Psoas muscle (tissue), 8 donors: Measurements from ENCODE around the gene ADAM8. TPM values are rescaled to one million over a fixed set of nuclear protein-coding genes. Genes with fewer than 3 reads are reported as not detected.

Experiments used
- ATAC-seq, 4 donors: fragments of 200-7000 bp; cut with Tn5 transposase; one replicate each; pipeline ENCODE4 v1.9.1; 2020; ENCODE audit warnings: moderate library complexity in 3 of 4, mild to moderate bottlenecking in 2 of 4
- DNase-seq, 2 donors: peaks; one replicate each; pipeline ENCODE4 v3.0.0-alpha.2; 2020
- H3K27ac ChIP-seq: fragments of 200-600 bp; one replicate; pipeline ENCODE4 v1.8.0; 2022
- H3K27me3 ChIP-seq, 3 donors: fragments of 200-600 bp in 1 of 3; one replicate each; pipeline versions ENCODE4 v1.6.1 to v1.8.0; 2013 to 2022; ENCODE audit warnings: low read length in 2 of 3, mild to moderate bottlenecking in 2 of 3, moderate library complexity in 1 of 3; ENCODE audit not compliant: insufficient read depth in 3 of 3
- H3K36me3 ChIP-seq, 2 donors: fragments of 200-600 bp in 1 of 2; one replicate each; pipeline versions ENCODE4 v1.6.1 to v1.8.0; 2013 to 2022; ENCODE audit warnings: low read depth in 1 of 2, mild to moderate bottlenecking in 1 of 2, moderate library complexity in 1 of 2; ENCODE audit not compliant: insufficient read depth in 1 of 2
- H3K4me1 ChIP-seq: fragments of 200-600 bp; one replicate; pipeline ENCODE4 v1.8.0; 2022
- H3K4me3 ChIP-seq: fragments of 200-600 bp; one replicate; pipeline ENCODE4 v1.8.0; 2022; ENCODE audit warnings: mild to moderate bottlenecking
- H3K9me3 ChIP-seq: fragments of 200-600 bp; one replicate; pipeline ENCODE4 v1.8.0; 2022
- WGBS, 3 donors: extraction: QIAGEN DNeasy Blood & Tissue Kit; methylation state at CpG; one replicate each; pipeline versions ENCODE4 v1.1.6 to v1.1.7; 2013; 5-methylcytosine and 5-hydroxymethylcytosine counted together
- intact Hi-C, 2 donors: fragments of 100-400 bp; cut with DNase I; formaldehyde crosslinking; loops; one replicate each; pipeline versions ENCODE4 v1.11.0 to v1.14.2; 2022
- polyA plus RNA-seq, 3 donors: library from polyadenylated mRNA; stranded (reverse); fragments of 200-250 nt; gene quantifications; one replicate each; pipeline ENCODE4 v1.2.3, GENCODE V29; 2013
- total RNA-seq, 4 donors: library from RNA; stranded (reverse); fragmentation: NEBNext Ultra II Directional in 2 of 4; extraction: Animal tissue kit (Norgen Biotek cat#: 25700) in 2 of 4; gene quantifications; one replicate each; pipeline versions ENCODE4 v1.2.1 to v1.2.4, GENCODE V29; 2021 to 2023
- TF ChIP-seq, protein P1 (sequence below): fragments of 200-600 bp; IDR thresholded peaks from one replicate; pipeline ENCODE4 v1.8.0; 2022; ENCODE audit warnings: antibody characterized with exemption
- donor health status: healthy with polysubstance abuse.
- donor health status: DM: no; HTN: no; CAD: no; lungs with moderate emphysema.
- donor health status: Bipolar disorder and iron deficiency.
- donor health status: healthy.
- donor health status: DM: yes; HTN: yes; CAD: no.
- donor health status: DM: no; HTN: no; CAD: no.
- donor health status: DM: no; HTN: no; CAD: no.
- donor health status: DM: yes; HTN: yes; CAD: no.

The ADAM8 gene
- total and polyA plus RNA-seq, 7 donors = 0.21 to 2.8 (median 2.2) TPM

DNA sequence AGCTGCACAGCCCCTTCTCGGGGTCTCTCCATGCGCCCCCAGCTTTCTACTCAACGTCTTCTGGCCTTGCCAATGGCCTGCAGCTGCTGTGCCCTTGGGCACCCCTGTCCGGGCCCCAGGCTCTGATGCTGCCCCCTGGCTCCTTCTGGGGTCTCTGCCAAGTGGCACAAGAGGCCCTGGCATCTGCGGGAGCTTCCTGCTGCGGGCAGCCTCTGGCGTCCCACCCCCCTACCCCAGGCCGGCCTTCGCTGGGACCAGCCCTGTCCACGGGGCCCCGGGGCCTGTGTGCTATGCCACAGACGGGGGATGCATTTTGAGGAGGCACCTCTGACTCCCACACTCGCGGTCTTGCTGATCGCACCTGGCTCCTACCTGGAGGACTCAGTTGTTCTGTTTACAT, 36.7 kb downstream of the ADAM8 start:
- Histone ChIP-seq H3K27ac (no peak overlapping the region), H3K9me3 (no peaks in the 10 kb centered on the region), H3K36me3 (no peaks in the 10 kb centered on the region), H3K27me3 (peaks cover 8 to 90% (median 36%) of the 10 kb centered on the region in 3 donors), H3K4me3 (no peak overlapping the region), H3K4me1 (no peaks in the 10 kb centered on the region)
- WGBS, 3 donors = 59 to 66% (median 62%) methylated on average over 13 to 15 of the region's 15 CpGs
- ATAC-seq (no peak), DNase-seq (no peak)
- intact Hi-C loops = no loop called here
- TF ChIP-seq, protein P1, sequence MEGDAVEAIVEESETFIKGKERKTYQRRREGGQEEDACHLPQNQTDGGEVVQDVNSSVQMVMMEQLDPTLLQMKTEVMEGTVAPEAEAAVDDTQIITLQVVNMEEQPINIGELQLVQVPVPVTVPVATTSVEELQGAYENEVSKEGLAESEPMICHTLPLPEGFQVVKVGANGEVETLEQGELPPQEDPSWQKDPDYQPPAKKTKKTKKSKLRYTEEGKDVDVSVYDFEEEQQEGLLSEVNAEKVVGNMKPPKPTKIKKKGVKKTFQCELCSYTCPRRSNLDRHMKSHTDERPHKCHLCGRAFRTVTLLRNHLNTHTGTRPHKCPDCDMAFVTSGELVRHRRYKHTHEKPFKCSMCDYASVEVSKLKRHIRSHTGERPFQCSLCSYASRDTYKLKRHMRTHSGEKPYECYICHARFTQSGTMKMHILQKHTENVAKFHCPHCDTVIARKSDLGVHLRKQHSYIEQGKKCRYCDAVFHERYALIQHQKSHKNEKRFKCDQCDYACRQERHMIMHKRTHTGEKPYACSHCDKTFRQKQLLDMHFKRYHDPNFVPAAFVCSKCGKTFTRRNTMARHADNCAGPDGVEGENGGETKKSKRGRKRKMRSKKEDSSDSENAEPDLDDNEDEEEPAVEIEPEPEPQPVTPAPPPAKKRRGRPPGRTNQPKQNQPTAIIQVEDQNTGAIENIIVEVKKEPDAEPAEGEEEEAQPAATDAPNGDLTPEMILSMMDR = no peak

DNA sequence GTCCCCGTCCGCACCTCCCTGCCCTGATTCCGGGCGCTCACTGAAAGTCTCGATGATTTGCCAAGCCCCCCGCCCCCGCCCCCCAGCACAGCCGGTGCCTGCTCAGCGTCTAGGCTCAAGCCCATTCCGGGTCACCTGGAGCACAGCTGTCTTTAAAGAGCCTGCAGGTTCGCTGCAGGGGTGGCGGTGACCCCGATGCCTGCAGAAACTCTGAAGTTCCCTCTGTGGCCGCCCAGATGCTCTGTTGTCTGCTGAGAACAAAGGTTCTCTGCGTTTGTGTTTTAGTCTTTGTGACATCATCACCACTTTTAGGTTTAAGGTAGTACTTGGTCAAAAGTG, 38.2 kb downstream of the ADAM8 start:
- no peaks in the 10 kb centered on the region for H3K36me3 ChIP-seq
- no peak overlapping the region for H3K4me3 ChIP-seq
- no peaks in the 10 kb centered on the region for H3K4me1 ChIP-seq
- H3K9me3 ChIP-seq = no peaks in the 10 kb centered on the region
- H3K27me3 ChIP-seq = peaks cover 8 to 85% (median 38%) of the 10 kb centered on the region in 3 donors
- ATAC-seq (no peak), DNase-seq (no peak)
- 7 to 16% (median 11%) methylated on average over 15 of the region's 15 CpGs for WGBS, 3 donors
- no peak overlapping the region for H3K27ac ChIP-seq
- TF ChIP-seq, protein P1 = no peak
- intact Hi-C loops = no loop called here

DNA sequence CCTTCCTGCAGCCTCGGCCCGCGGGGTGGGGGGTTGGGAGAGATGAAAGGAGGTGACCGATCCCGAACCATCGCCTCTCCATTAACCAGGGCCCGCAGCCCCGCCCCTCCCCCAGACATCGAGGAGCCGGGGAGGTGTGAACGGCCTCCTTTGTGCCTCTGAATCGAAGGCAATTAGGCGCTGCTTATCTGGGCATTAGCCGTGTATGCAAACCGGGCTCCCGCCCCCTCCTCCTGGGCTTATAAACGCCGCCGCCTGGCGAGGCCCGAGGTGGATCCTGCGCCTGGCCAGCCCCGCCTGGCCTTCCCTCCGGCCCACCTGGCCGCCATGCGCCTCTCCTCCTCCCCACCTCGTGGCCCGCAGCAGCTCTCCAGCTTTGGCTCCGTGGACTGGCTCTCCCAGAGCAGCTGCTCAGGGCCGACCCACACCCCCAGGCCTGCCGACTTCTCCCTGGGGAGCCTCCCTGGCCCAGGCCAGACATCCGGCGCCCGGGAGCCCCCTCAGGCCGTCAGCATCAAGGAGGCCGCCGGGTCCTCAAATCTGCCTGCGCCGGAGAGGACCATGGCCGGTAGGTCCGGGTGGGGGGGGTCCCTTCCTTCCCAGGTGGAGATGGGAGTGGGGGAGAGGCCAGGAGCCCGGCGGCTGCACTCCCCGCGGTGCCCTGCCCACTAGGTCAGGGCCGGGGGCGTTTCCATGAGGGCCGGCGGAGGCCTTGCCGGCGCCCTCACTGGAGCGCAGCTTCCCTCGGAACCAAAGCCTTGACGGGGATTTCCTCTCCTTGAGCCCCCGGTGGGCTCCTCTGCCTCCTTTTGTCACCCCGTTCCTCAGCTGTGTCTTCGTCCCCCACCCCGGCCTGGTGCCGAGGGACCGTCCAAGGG, 38.8 kb downstream of the ADAM8 start, which contains the start of gene VENTX:
Gene VENTX (plus strand): TSS at position 268 of the 878 bp plus-strand sequence. CDS start 60 bp downstream, at position 328.
- Histone ChIP-seq H3K9me3 (no peaks in the 10 kb centered on the region), H3K27ac (no peak within 1 kb of the TSS), H3K36me3 (no peaks in the 10 kb centered on the region), H3K4me3 (peak within 1 kb of the TSS; percentile 47), H3K4me1 (no peaks in the 10 kb centered on the region), H3K27me3 (peaks cover 8 to 85% (median 38%) of the 10 kb centered on the region in 3 donors)
- intact Hi-C loops = no loop called here
- DNase-seq = no peak
- 1 to 4% (median 4%) methylated on average over 44 to 60 of the region's 60 CpGs for WGBS, 3 donors
- ATAC-seq = no peak
- TF ChIP-seq, protein P1 = no peak

DNA sequence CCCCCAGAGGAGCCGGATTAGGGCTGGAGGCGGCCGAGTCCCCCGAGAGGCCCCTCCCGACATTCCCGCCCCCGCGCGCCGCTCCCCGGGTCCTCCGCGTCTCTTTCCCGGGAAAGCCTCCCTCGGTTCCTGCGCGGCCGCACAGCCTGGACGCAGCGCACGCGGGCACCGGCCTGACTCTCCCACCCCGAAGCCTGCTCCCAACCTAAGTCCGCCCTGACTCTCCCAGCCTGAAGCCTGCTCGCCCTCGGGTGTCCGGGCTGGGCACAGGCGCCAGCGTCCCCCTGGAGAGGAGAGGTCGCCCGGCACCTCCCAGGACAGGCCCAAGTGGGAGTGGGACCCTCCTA, 39.5 kb downstream of the ADAM8 start:
- intact Hi-C loops = no loop called here
- Histone ChIP-seq H3K27ac (no peak overlapping the region), H3K9me3 (no peaks in the 10 kb centered on the region), H3K27me3 (peaks cover 8 to 87% (median 32%) of the 10 kb centered on the region in 3 donors), H3K4me1 (no peaks in the 10 kb centered on the region), H3K36me3 (no peaks in the 10 kb centered on the region), H3K4me3 (peak overlapping the region; percentile 47)
- TF ChIP-seq, protein P1 = no peak
- no peak for ATAC-seq
- no peak for DNase-seq
- WGBS, 3 donors = 1 to 3% (median 2%) methylated on average over 23 to 32 of the region's 32 CpGs
